D721Med (cell line): ENCODE results near the gene KRT4.

Source experiments
- DNase-seq: peaks from one replicate; pipeline ENCODE4 v3.0.0; 2011; ENCODE audit warnings: low spot score; ENCODE audit not compliant: insufficient read length
- FAIRE-seq: peaks from 2 replicates; lab custom pipeline; 2011; peaks lifted over from hg19 to GRCh38; lab: Jason Lieb, UNC
- CTCF ChIP-seq: IDR thresholded peaks from 2 replicates; pipeline ENCODE4 v1.5.1; 2012; ENCODE audit warnings: mild to moderate bottlenecking, control low read depth; ENCODE audit not compliant: insufficient read depth; ENCODE audit errors: missing control alignments

KRT4 gene

GRCh38 chr12:52820521-52820920, 6.6 kb upstream of the KRT4 start:
- TF ChIP-seq CTCF, result no peak
- FAIRE-seq (no peak), DNase-seq (no peak)

- TF ChIP-seq CTCF, result no peak
- no peak for FAIRE-seq
- no peak for DNase-seq
Measured at GRCh38 chr12:52819731-52820510, 6.0 kb upstream of the KRT4 start.

- TF ChIP-seq CTCF, result no peak
- DNase-seq (no peak), FAIRE-seq (no peak)
Measured at GRCh38 chr12:52818887-52819420, 5.0 kb upstream of the KRT4 start.

GRCh38 chr12:52818388-52818787, 4.5 kb upstream of the KRT4 start:
- DNase-seq (no peak), FAIRE-seq (no peak)
- no peak for TF ChIP-seq CTCF

GRCh38 chr12:52817699-52818238, 3.9 kb upstream of the KRT4 start:
- TF ChIP-seq CTCF, result no peak
- DNase-seq (no peak), FAIRE-seq (no peak)

GRCh38 chr12:52817003-52817698, 3.2 kb upstream of the KRT4 start:
- FAIRE-seq (no peak), DNase-seq (no peak)
- no peak for TF ChIP-seq CTCF
